Calu3 (cell line): Measurements from ENCODE around the gene CNKSR1. TPM values are rescaled to one million over a fixed set of nuclear protein-coding genes. Genes with fewer than 3 reads are reported as not detected.

ENCODE experiments used
- BruUV-seq: library from RNA; stranded (reverse); fragments of 400-500 nt; replicated peaks from 2 replicates; lab custom pipeline; 2021; lab: Mats Ljungman, UMichigan
- CTCF ChIA-PET: fragments of 300-600 bp; sonication (Branson Sonifier 250); formaldehyde crosslinking; loops from one replicate; lab custom pipeline; 2022; ENCODE audit warnings: antibody characterized with exemption; lab: Charles Lee
- DNase-seq: peaks from one replicate; pipeline ENCODE4 v3.0.0; 2022
- H3K27ac Mint-ChIP-seq: one replicate; pipeline ENCODE4 v1.8.0; 2022; ENCODE audit warnings: mixed read lengths; ENCODE audit not compliant: unreplicated experiment
- H3K27me3 Mint-ChIP-seq: one replicate; pipeline ENCODE4 v1.8.0; 2022; ENCODE audit warnings: mixed read lengths; ENCODE audit not compliant: unreplicated experiment
- H3K36me3 Mint-ChIP-seq: one replicate; pipeline ENCODE4 v1.8.0; 2022; ENCODE audit warnings: mild to moderate bottlenecking, moderate library complexity, mixed read lengths; ENCODE audit not compliant: insufficient read depth, unreplicated experiment
- H3K4me1 Mint-ChIP-seq: one replicate; pipeline ENCODE4 v1.8.0; 2022; ENCODE audit warnings: mild to moderate bottlenecking, low read depth, mixed read lengths; ENCODE audit not compliant: unreplicated experiment
- H3K4me3 Mint-ChIP-seq: one replicate; pipeline ENCODE4 v1.8.0; 2022; ENCODE audit warnings: mild to moderate bottlenecking, low read depth, moderate library complexity, mixed read lengths; ENCODE audit not compliant: unreplicated experiment
- H3K9me3 Mint-ChIP-seq: one replicate; pipeline ENCODE4 v1.8.0; 2022; ENCODE audit warnings: low read depth, mixed read lengths; ENCODE audit not compliant: unreplicated experiment
- intact Hi-C: fragments of 100-400 bp; cut with micrococcal nuclease; formaldehyde crosslinking; loops from one replicate; pipeline ENCODE4 v1.10.0; 2022; ENCODE audit not compliant: unreplicated experiment
- total RNA-seq: library from RNA; stranded (reverse); gene quantifications from 2 replicates; pipeline ENCODE4 v1.2.3, GENCODE V29; 2022
- TF ChIP-seq, protein P1 (sequence below): fragments of 200-600 bp; IDR thresholded peaks from one replicate; pipeline ENCODE4 v1.8.0; 2022; ENCODE audit warnings: antibody characterized with exemption; ENCODE audit not compliant: unreplicated experiment

The CNKSR1 gene
- total RNA-seq, 1 experiment from 2014 or later: 28.1 TPM

- CTCF ChIA-PET: interaction anchor here (0.8 to 1.3 kb wide), 3 partner anchors 8 to 105 kb away, joined by 3 to 20 read pairs (median 4); partner anchors contain the start of gene CEP85
These were observed 6.8 kb upstream of the CNKSR1 start for GRCh38 chr1:26170472-26170821.

DNA sequence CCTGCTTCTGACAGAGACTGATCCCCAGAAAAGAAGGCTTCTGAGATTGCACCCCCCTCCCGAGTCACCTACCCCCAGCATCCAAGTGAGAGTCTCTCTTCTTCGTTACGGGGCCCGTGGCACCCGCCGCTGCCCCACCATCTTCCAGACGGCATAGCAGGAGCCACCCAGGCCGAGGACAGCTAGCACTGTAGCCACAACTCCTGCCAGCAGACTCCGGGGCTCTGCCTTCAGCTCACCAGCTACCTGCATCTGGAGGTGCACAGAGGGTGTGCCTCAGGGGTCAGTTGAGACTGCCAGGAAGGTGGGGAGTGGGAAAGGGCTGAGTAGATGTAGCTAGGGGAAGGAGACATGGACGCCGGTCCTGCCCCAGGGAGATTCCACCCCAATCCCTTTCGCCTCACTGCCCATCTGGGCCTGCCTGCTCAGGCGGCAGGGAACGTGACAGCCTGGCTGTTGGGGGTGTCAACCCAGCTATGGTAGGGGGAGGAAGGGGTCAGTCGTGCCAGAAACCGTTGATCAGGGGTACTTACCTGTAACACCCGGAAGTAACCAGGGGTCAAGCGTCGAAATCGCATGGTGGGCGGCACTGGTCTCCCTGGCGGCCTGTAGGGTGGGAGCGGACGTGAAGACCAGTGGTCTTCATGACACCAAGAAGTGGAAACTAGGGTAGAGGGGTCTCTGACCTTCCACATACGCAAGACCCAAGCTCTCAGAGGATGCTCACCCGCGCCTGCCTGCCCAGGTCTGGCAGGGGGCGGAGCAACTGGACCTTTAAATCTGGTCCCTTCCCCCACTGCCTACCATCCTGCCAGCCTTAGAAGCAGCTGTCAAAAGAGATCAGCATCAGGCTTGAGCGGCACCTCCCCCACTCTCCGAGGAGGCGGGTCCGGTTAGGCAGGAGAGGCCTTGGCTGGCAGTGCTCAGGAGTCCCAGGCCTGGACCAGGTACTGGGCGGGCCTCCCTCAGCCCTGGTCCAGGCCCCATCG is 5.9 kb upstream of the CNKSR1 start, which contains the start of gene ZNF593OS:
Gene ZNF593OS, minus strand, starts transcription at position 749 of the 989 bp plus-strand sequence. Its CDS starts 171 bp downstream, at position 578.
- Mint-ChIP-seq H3K36me3 (peaks cover 18% of the 10 kb centered on the region), H3K4me1 (no peaks in the 10 kb centered on the region), H3K27ac (no peak within 1 kb of the TSS), H3K4me3 (peak within 1 kb of the TSS; percentile 81), H3K27me3 (no peaks in the 10 kb centered on the region), H3K9me3 (no peaks in the 10 kb centered on the region)
- intact Hi-C loops: loop anchor here (10.0 kb wide), 1 partner anchor 53 kb away; no protein-coding TSS in a partner anchor
- DNase-seq: no peak
- CTCF ChIA-PET: interaction anchor here (0.7 kb wide), 1 partner anchor 183 kb away, joined by 3 read pairs; no protein-coding TSS in a partner anchor
- BruUV-seq: no TSS peak
- TF ChIP-seq, protein P1, sequence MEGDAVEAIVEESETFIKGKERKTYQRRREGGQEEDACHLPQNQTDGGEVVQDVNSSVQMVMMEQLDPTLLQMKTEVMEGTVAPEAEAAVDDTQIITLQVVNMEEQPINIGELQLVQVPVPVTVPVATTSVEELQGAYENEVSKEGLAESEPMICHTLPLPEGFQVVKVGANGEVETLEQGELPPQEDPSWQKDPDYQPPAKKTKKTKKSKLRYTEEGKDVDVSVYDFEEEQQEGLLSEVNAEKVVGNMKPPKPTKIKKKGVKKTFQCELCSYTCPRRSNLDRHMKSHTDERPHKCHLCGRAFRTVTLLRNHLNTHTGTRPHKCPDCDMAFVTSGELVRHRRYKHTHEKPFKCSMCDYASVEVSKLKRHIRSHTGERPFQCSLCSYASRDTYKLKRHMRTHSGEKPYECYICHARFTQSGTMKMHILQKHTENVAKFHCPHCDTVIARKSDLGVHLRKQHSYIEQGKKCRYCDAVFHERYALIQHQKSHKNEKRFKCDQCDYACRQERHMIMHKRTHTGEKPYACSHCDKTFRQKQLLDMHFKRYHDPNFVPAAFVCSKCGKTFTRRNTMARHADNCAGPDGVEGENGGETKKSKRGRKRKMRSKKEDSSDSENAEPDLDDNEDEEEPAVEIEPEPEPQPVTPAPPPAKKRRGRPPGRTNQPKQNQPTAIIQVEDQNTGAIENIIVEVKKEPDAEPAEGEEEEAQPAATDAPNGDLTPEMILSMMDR: no peak

More at GRCh38 chr1:26170472-26170821, 6.8 kb upstream of the CNKSR1 start:
- TF ChIP-seq, protein P1: no peak
- no peaks in the 10 kb centered on the region for H3K27me3 Mint-ChIP-seq
- peak overlapping the region; percentile 81 for H3K4me3 Mint-ChIP-seq
- H3K27ac Mint-ChIP-seq: peak overlapping the region; percentile 52
- H3K36me3 Mint-ChIP-seq: peaks cover 18% of the 10 kb centered on the region
- DNase-seq: no peak
- H3K9me3 Mint-ChIP-seq: no peaks in the 10 kb centered on the region
- no peaks in the 10 kb centered on the region for H3K4me1 Mint-ChIP-seq
- intact Hi-C loops: loop anchor here (10.0 kb wide), 1 partner anchor 54 kb away; no protein-coding TSS in a partner anchor
- BruUV-seq: no TSS peak

GRCh38 chr1:26175346-26175745 is 1.9 kb upstream of the CNKSR1 start:
- CTCF ChIA-PET: no interaction called here
- TF ChIP-seq, protein P1: no peak
- Mint-ChIP-seq H3K9me3 (no peaks in the 10 kb centered on the region), H3K4me1 (peaks cover 11% of the 10 kb centered on the region), H3K27me3 (no peaks in the 10 kb centered on the region), H3K36me3 (peaks cover 19% of the 10 kb centered on the region), H3K27ac (no peak overlapping the region), H3K4me3 (no peak overlapping the region)
- no TSS peak for BruUV-seq
- no peak for DNase-seq
- intact Hi-C loops: loop anchor here (10.0 kb wide), 1 partner anchor 49 kb away; no protein-coding TSS in a partner anchor

- Mint-ChIP-seq H3K36me3 (peaks cover 19% of the 10 kb centered on the region), H3K9me3 (no peaks in the 10 kb centered on the region), H3K27me3 (no peaks in the 10 kb centered on the region), H3K4me1 (peaks cover 11% of the 10 kb centered on the region), H3K27ac (no peak overlapping the region), H3K4me3 (no peak overlapping the region)
- TF ChIP-seq, protein P1: no peak
- BruUV-seq: no TSS peak
- CTCF ChIA-PET: no interaction called here
- no peak for DNase-seq
- intact Hi-C loops: no loop called here
These were observed 2.8 kb downstream of the CNKSR1 start for GRCh38 chr1:26180010-26180506.
